Naive thymus-derived CD8-positive, alpha-beta T cell (primary cell): ENCODE data around the gene CHN1. TPM values are rescaled to one million over a fixed set of nuclear protein-coding genes. Genes with fewer than 3 reads are reported as not detected.

ENCODE experiments used
- ATAC-seq, 2 donors: fragments of 150-1000 bp; cut with Tn5 transposase in 1 of 2; sonication (Bioruptor Pico), chemical (Tn5 transposase) in 1 of 2; 1 replicate in 1 of 2; 2 replicates in 1 of 2; pipeline ENCODE4 v1.10.0; 2021; ENCODE audit warnings: mild to moderate bottlenecking in 2 of 2, moderate library complexity in 2 of 2
- POLR2A ChIA-PET: fragments of 350-600 bp; sonication (Branson Sonifier 250); formaldehyde crosslinking; loops from one replicate; lab custom pipeline; 2021; ENCODE audit warnings: antibody characterized with exemption; lab: Charles Lee
- DNase-seq, 10 donors: peaks; one replicate each; pipeline versions ENCODE4 v3.0.0 to v3.0.0-alpha.2; 2020 to 2022
- H3K27ac Mint-ChIP-seq, 10 donors: one replicate each; pipeline ENCODE4 v1.8.0; 2020 to 2022; ENCODE audit warnings: mild to moderate bottlenecking in 10 of 10, mixed read lengths in 10 of 10, moderate library complexity in 4 of 10, inconsistent platforms in 1 of 10
- H3K27me3 Mint-ChIP-seq, 5 donors: one replicate each; pipeline ENCODE4 v1.8.0; 2021 to 2022; ENCODE audit warnings: mixed read lengths in 5 of 5
- H3K36me3 Mint-ChIP-seq, 3 donors: one replicate each; pipeline ENCODE4 v1.8.0; 2020 to 2022; ENCODE audit warnings: mixed read lengths in 3 of 3, mild to moderate bottlenecking in 2 of 3, inconsistent platforms in 1 of 3
- H3K4me1 Mint-ChIP-seq, 4 donors: one replicate each; pipeline ENCODE4 v1.8.0; 2021 to 2022; ENCODE audit warnings: mixed read lengths in 4 of 4
- H3K4me3 Mint-ChIP-seq, 10 donors: one replicate each; pipeline ENCODE4 v1.8.0; 2020 to 2022; ENCODE audit warnings: mild to moderate bottlenecking in 10 of 10, mixed read lengths in 10 of 10, moderate library complexity in 6 of 10, inconsistent platforms in 1 of 10
- H3K9me3 Mint-ChIP-seq, 9 donors: one replicate each; pipeline ENCODE4 v1.8.0; 2020 to 2022; ENCODE audit warnings: mixed read lengths in 9 of 9, mild to moderate bottlenecking in 3 of 9, inconsistent platforms in 1 of 9, moderate library complexity in 1 of 9
- polyA plus RNA-seq, 3 donors: library from polyadenylated mRNA; unstranded; fragments of 300-500 nt; fragmentation: Illumina TruSeq; gene quantifications; one replicate each; pipeline ENCODE4 v1.2.3, GENCODE V29; 2021
- total RNA-seq, 8 experiments: library from RNA in 2 of 8; stranded (reverse) in 2 of 8; gene quantifications; one replicate each; pipeline ENCODE4 v1.2.3 and lab custom pipeline; 2021 to 2026

CHN1 gene
- total and polyA plus RNA-seq, 5 experiments from 2014 or later = 0.58 to 2.2 (median 1.8) TPM

GRCh38 chr2:174901075-174901474 lies 104.1 kb downstream of the CHN1 start:
- H3K36me3 Mint-ChIP-seq = no peaks in the 10 kb centered on the region
- POLR2A ChIA-PET = no interaction called here
- H3K4me1 Mint-ChIP-seq = peaks cover 10 to 25% (median 20%) of the 10 kb centered on the region in 4 donors
- no peaks in the 10 kb centered on the region for H3K27me3 Mint-ChIP-seq
- peak in 3 of 10 donors; percentile 7 to 14 (median 14) for DNase-seq
- ATAC-seq = peak; percentile 36 to 44
- H3K4me3 Mint-ChIP-seq = peak overlapping the region in 8 of 10 donors; percentile 15 to 70 (median 48)
- H3K9me3 Mint-ChIP-seq = no peaks in the 10 kb centered on the region
- H3K27ac Mint-ChIP-seq = peak overlapping the region; percentile 59 to 94 (median 84)

GRCh38 chr2:174897286-174897685 lies 107.9 kb downstream of the CHN1 start:
- no peaks in the 10 kb centered on the region for H3K36me3 Mint-ChIP-seq
- peaks cover 0 to 1% (median 0%) of the 10 kb centered on the region in 5 donors for H3K27me3 Mint-ChIP-seq
- peaks cover 5 to 16% (median 9%) of the 10 kb centered on the region in 4 donors for H3K4me1 Mint-ChIP-seq
- POLR2A ChIA-PET = no interaction called here
- H3K27ac Mint-ChIP-seq = no peak overlapping the region
- H3K4me3 Mint-ChIP-seq = no peak overlapping the region
- H3K9me3 Mint-ChIP-seq = no peaks in the 10 kb centered on the region
- DNase-seq (no peak), ATAC-seq (no peak)

- no peaks in the 10 kb centered on the region for H3K4me1 Mint-ChIP-seq
- POLR2A ChIA-PET = no interaction called here
- DNase-seq = no peak
- no peaks in the 10 kb centered on the region for H3K9me3 Mint-ChIP-seq
- no peak overlapping the region for H3K27ac Mint-ChIP-seq
- ATAC-seq = no peak
- H3K4me3 Mint-ChIP-seq = no peak overlapping the region
- peaks cover 0 to 1% (median 0%) of the 10 kb centered on the region in 5 donors for H3K27me3 Mint-ChIP-seq
- H3K36me3 Mint-ChIP-seq = peaks cover 0 to 2% (median 0%) of the 10 kb centered on the region in 3 donors
Observed at GRCh38 chr2:174893018-174893417, 112.2 kb downstream of the CHN1 start.

- Mint-ChIP-seq H3K4me3 (no peak overlapping the region), H3K27me3 (peaks cover 0 to 1% (median 0%) of the 10 kb centered on the region in 5 donors), H3K27ac (no peak overlapping the region), H3K4me1 (no peaks in the 10 kb centered on the region), H3K36me3 (peaks cover 0 to 2% (median 0%) of the 10 kb centered on the region in 3 donors), H3K9me3 (no peaks in the 10 kb centered on the region)
- DNase-seq (no peak), ATAC-seq (no peak)
- POLR2A ChIA-PET = no interaction called here
Observed at GRCh38 chr2:174892546-174892945, 112.6 kb downstream of the CHN1 start.

- H3K4me1 Mint-ChIP-seq = no peaks in the 10 kb centered on the region
- peaks cover 0 to under 1% (median 0%) of the 10 kb centered on the region in 5 donors for H3K27me3 Mint-ChIP-seq
- ATAC-seq (no peak), DNase-seq (no peak)
- POLR2A ChIA-PET = no interaction called here
- H3K36me3 Mint-ChIP-seq = peaks cover 0 to 2% (median 0%) of the 10 kb centered on the region in 3 donors
- H3K27ac Mint-ChIP-seq = no peak overlapping the region
- no peak overlapping the region for H3K4me3 Mint-ChIP-seq
- no peaks in the 10 kb centered on the region for H3K9me3 Mint-ChIP-seq
Observed at GRCh38 chr2:174888646-174889271, 116.4 kb downstream of the CHN1 start.

- peaks cover 0 to 2% (median 0%) of the 10 kb centered on the region in 3 donors for H3K36me3 Mint-ChIP-seq
- H3K27ac Mint-ChIP-seq = no peak overlapping the region
- no peaks in the 10 kb centered on the region for H3K27me3 Mint-ChIP-seq
- DNase-seq (no peak), ATAC-seq (no peak)
- no peaks in the 10 kb centered on the region for H3K9me3 Mint-ChIP-seq
- H3K4me1 Mint-ChIP-seq = no peaks in the 10 kb centered on the region
- H3K4me3 Mint-ChIP-seq = no peak overlapping the region
- POLR2A ChIA-PET = no interaction called here
Observed at GRCh38 chr2:174888146-174888545, 117.0 kb downstream of the CHN1 start.

- Mint-ChIP-seq H3K27ac (no peak overlapping the region), H3K27me3 (no peaks in the 10 kb centered on the region), H3K36me3 (no peaks in the 10 kb centered on the region), H3K9me3 (no peaks in the 10 kb centered on the region), H3K4me1 (no peaks in the 10 kb centered on the region), H3K4me3 (no peak overlapping the region)
- POLR2A ChIA-PET = no interaction called here
- no peak for DNase-seq
- ATAC-seq = no peak
Observed at GRCh38 chr2:174882416-174882815, 122.8 kb downstream of the CHN1 start.

- Mint-ChIP-seq H3K4me3 (no peak overlapping the region), H3K27ac (peak overlapping the region in 1 of 10 donors; percentile 64), H3K27me3 (no peaks in the 10 kb centered on the region), H3K4me1 (no peaks in the 10 kb centered on the region), H3K36me3 (no peaks in the 10 kb centered on the region), H3K9me3 (no peaks in the 10 kb centered on the region)
- ATAC-seq (no peak), DNase-seq (no peak)
- POLR2A ChIA-PET = interaction anchor here (0.6 kb wide), 1 partner anchor 38 kb away, joined by 3 read pairs; no protein-coding TSS in a partner anchor
Observed at GRCh38 chr2:174881678-174882077, 123.5 kb downstream of the CHN1 start.

GRCh38 chr2:174878537-174879147 lies 126.5 kb downstream of the CHN1 start:
- POLR2A ChIA-PET = no interaction called here
- DNase-seq (peak in 2 of 10 donors; percentile 4 to 48), ATAC-seq (no peak)
- no peak overlapping the region for H3K27ac Mint-ChIP-seq
- H3K36me3 Mint-ChIP-seq = no peaks in the 10 kb centered on the region
- H3K4me3 Mint-ChIP-seq = no peak overlapping the region
- no peaks in the 10 kb centered on the region for H3K9me3 Mint-ChIP-seq
- H3K27me3 Mint-ChIP-seq = no peaks in the 10 kb centered on the region
- H3K4me1 Mint-ChIP-seq = no peaks in the 10 kb centered on the region

GRCh38 chr2:174877751-174878150 lies 127.4 kb downstream of the CHN1 start:
- H3K4me1 Mint-ChIP-seq = no peaks in the 10 kb centered on the region
- POLR2A ChIA-PET = no interaction called here
- no peaks in the 10 kb centered on the region for H3K27me3 Mint-ChIP-seq
- DNase-seq (no peak), ATAC-seq (no peak)
- no peak overlapping the region for H3K27ac Mint-ChIP-seq
- H3K4me3 Mint-ChIP-seq = no peak overlapping the region
- no peaks in the 10 kb centered on the region for H3K36me3 Mint-ChIP-seq
- H3K9me3 Mint-ChIP-seq = no peaks in the 10 kb centered on the region

- H3K4me1 Mint-ChIP-seq = no peaks in the 10 kb centered on the region
- H3K27me3 Mint-ChIP-seq = no peaks in the 10 kb centered on the region
- H3K9me3 Mint-ChIP-seq = no peaks in the 10 kb centered on the region
- no peak for DNase-seq
- no peaks in the 10 kb centered on the region for H3K36me3 Mint-ChIP-seq
- H3K27ac Mint-ChIP-seq = no peak overlapping the region
- H3K4me3 Mint-ChIP-seq = no peak overlapping the region
- POLR2A ChIA-PET = no interaction called here
- ATAC-seq = no peak
Observed at GRCh38 chr2:174877301-174877700, 127.9 kb downstream of the CHN1 start.

GRCh38 chr2:174874085-174874484 lies 131.1 kb downstream of the CHN1 start:
- POLR2A ChIA-PET = no interaction called here
- Mint-ChIP-seq H3K4me3 (no peak overlapping the region), H3K9me3 (no peaks in the 10 kb centered on the region), H3K4me1 (no peaks in the 10 kb centered on the region), H3K36me3 (no peaks in the 10 kb centered on the region), H3K27ac (no peak overlapping the region), H3K27me3 (no peaks in the 10 kb centered on the region)
- ATAC-seq = no peak
- no peak for DNase-seq

GRCh38 chr2:174873471-174873870 lies 131.7 kb downstream of the CHN1 start:
- Mint-ChIP-seq H3K4me1 (no peaks in the 10 kb centered on the region), H3K4me3 (no peak overlapping the region), H3K9me3 (no peaks in the 10 kb centered on the region), H3K27me3 (no peaks in the 10 kb centered on the region), H3K36me3 (no peaks in the 10 kb centered on the region), H3K27ac (no peak overlapping the region)
- POLR2A ChIA-PET = no interaction called here
- no peak for DNase-seq
- no peak for ATAC-seq
